Islet precursor cell (in vitro differentiated cells): ENCODE measurements around the gene OR9Q2.
"Not testable (repeated sequence)": the region's sequence is repeated elsewhere in the genome, so short reads cannot be mapped to it uniquely, and the experiment has no call there.

ENCODE experiments used
- DNase-seq: peaks from one replicate; pipeline ENCODE4 v3.0.0-alpha.2; 2018

Gene OR9Q2, protein sequence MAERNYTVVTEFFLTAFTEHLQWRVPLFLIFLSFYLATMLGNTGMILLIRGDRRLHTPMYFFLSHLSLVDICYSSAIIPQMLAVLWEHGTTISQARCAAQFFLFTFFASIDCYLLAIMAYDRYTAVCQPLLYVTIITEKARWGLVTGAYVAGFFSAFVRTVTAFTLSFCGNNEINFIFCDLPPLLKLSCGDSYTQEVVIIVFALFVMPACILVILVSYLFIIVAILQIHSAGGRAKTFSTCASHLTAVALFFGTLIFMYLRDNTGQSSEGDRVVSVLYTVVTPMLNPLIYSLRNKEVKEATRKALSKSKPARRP

DNA sequence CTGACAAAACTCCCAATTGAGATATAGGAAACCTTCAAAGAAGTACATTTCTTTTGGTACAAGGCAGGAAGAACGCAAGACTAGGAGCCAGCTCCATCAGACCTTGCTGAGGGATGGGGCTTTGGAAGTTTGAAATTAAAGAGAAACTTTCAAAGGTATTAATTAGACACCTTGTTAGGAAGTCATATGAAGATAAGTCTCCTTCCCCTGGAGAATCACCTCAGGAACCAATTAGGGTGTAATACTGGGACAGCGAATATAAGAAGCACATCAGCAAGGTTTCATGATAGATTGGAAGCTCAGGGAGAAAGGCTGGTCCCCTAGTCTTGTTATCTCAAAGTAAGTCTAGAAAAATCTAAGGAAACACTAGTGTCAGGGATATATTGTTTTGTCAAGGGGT lies at the start of gene OR9Q2:
Gene OR9Q2 (plus strand): TSS at position 301 of the 400 bp plus-strand sequence. CDS start 1,421 bp downstream, outside the sequence.
- DNase-seq = no peak

DNA sequence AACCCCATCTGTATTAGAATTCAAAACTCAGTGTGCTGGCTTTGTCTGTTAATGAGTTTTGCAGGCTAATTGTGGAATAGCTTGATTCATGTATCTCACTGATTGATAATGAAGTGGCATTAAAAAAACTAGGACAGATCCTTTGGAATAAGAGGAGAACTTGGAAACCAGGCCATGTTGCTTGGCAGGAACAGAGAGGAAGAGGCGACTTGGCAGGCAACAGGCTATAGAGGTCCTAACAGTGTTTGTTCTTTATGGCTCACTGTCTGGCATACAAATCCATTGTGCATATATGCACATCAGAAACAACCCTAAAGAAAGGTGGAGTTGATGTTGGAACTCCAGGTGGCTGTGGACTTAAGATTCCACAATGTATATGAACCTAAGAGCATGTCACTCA lies 46.1 kb upstream of the OR9Q2 start:
- DNase-seq = no peak

DNA sequence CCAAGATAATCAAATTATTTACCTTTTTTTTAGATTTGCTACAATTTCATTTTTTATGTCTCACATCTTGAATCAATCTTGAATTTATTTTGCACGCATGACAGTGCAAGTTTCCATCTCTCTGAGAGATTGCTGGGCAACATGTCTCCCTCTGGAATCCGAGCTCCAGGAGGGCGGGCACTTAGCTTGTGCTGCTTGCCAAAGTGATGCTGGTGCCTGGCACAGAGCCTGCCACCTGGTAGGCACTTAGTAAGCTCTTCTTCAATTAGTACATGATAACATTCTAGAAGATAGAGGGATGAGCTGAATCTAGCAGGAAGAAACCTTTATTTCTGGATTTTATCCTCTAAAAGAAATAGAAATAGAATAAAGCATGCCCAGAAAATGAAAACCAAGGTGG lies 36.1 kb upstream of the OR9Q2 start:
- no peak for DNase-seq

DNA sequence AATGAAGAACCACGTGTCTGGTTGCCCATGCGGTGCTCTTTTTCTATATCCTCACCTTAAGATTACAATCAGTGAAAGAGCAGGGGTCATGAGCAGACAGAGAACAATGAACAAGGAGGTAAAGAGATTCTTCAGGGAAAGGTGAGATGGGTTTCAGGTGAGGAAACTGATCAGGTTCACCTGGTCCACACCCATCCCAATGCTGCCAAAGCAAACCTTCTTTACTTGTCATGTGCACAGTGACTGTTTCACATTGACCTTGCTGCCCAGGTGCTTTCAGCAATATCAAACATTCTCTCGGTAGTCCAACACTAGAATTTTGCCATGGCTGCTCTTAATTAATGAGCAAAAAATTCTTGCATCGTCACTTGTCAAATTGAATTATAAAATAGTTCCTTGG lies 24.5 kb upstream of the OR9Q2 start:
- no peak for DNase-seq

DNA sequence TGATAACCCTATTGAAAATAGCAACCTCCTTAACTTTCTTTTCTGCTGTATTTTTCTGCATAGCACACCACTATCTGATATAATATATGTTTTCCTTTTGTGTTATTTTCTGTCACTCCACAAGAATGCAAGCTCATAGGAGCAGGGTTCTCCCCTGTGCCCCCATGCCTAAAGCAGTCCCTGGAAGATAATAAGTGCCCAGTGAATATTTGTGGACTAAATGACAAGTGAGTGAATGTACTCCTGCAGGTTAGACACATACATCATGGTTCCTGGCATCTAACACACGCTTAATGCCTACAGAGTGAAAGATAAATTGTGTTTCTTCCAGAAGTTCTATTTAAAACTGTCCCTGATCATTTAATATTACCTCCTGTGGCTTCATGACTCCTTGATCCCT lies 23.9 kb upstream of the OR9Q2 start:
- DNase-seq = no peak

DNA sequence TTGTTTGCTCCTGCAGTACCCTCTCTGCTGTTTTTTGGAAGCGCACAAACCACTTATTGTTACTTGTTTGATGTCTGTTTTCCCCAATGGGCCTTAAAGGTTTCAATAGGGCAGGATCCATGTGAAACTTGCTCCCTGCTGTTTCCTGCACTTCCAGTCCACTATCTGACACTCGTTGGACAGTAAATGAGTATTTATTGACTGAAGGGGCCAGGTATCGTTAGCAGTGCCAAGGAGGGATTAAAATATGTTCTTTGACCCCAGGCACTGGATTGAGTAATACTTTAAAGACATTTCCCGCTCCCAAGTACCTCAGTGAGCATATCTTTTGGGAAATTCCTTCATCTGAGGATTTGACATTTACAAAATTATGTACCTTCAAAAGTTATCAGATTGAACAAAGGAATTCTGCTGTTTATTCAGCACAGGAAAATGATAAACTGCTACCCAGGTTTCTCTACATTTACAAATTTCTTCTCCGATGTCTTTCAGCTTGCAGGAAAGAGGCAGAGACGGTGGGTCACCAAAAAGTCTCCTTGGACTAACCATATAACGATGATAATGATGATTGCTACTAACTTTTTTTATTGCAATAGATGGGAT lies 23.3 kb upstream of the OR9Q2 start:
- peak; percentile 57 for DNase-seq

DNA sequence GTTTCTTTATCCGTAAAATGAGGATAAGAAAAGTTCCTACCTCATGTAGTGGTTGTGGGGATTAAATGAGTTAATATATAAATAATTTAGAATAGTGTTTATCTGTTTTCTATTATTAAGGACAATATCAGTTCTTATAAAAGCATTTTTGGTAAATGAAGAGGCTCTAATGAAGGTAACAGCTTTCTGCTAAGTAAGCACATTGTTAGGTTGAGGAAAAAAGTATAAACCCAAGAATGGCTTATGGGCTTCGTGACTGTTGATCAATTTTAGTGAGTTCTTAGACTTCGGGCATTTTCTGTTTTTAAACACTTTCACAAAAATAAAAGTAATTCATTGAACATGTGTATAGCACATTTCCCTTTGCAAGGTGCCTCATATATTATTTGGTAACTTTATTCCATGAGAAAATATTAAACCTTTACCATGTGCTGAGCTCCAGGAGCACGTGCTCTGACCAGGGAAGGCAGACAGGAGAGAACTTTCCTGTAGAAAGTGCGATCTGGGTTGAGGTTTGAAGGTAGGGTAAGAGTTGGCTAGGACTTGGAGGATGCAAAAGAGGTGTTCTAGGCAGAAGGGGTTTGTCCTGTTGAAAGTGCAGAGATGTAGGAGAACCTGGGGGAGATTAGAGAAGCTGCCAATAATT lies 11.3 kb upstream of the OR9Q2 start:
- DNase-seq = no peak

DNA sequence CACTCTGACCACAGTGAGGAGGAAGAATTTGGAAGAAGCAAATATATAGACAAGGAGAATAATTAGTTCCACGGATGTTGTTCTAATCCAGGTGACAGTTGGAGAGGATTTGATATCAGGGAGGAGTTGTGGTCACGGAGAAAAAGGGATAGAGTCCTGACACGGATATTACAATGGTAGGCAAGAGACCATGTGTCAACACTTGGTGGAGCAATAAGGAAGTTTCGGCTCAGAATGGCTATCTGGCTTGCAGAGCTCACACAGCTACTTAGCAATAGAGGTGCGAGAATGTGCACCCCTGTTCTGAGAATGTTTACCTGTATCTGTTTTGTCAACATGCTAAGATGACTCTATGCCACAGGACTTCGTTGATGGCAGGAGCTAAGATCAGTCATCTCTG lies 10.4 kb upstream of the OR9Q2 start:
- no peak for DNase-seq

DNA sequence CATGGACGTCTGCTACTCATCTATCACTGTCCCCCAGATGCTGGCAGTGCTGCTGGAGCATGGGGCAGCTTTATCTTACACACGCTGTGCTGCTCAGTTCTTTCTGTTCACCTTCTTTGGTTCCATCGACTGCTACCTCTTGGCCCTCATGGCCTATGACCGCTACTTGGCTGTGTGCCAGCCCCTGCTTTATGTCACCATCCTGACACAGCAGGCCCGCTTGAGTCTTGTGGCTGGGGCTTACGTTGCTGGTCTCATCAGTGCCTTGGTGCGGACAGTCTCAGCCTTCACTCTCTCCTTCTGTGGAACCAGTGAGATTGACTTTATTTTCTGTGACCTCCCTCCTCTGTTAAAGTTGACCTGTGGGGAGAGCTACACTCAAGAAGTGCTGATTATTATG lies 9.2 kb upstream of the OR9Q2 start:
- DNase-seq = no peak

DNA sequence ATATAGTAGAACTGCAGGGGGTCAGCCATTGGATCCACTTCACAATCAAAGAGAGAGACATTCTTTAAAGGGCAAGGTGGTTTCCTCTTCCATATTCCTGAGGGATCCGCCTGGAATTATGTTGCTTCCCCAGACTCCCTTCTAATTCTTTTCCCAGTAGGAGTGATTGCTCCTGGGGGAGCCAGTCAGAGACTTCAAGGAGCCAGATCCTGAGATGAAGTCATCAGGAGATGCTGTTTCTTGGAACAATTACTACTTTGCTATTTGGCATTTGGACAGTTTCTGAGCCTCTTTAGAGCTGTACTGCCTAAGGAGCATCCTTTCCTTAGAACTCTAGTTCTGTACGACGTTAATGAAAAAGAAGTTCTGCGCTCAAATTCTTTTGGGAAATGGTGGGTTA lies 1.9 kb upstream of the OR9Q2 start:
- DNase-seq = no peak

DNA sequence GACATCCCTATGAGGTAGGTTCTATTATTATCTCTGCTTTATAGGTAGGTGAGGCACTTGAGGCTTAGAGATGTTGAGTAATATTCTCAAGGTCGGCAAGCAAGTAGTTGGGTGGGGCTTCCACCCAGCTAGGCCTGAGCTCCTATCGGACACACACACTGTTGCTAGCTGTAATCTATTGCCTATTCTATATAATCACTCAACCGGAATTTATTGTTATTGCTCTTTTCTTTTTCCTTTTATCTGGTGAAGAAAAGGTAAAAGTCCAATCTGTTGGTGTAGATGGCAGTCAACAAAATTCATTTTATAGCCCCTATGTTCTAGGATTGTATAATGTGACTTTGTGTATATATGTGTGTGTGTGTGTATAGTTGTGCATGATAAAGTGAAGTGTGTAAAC lies 3.4 kb downstream of the OR9Q2 start:
- no peak for DNase-seq

DNA sequence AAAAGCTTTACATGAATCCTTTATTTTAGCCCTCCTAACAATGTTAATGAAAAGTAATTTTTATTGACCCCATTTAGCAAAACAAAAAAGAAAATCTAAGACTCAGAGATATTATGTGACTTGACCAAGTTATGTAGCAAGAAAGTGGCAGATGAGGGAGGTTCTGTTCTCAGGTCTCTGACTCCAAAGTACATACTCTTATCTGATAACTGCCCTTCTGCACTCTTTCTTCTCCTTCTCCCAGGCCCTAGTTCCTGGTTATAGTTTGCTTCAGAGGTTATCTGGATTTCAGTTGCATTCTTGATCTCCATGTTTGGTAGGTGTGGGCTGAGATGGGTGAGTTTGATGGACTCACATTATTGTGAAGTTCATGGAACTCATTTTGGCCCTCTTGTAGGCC lies 4.5 kb downstream of the OR9Q2 start:
- no peak for DNase-seq

DNA sequence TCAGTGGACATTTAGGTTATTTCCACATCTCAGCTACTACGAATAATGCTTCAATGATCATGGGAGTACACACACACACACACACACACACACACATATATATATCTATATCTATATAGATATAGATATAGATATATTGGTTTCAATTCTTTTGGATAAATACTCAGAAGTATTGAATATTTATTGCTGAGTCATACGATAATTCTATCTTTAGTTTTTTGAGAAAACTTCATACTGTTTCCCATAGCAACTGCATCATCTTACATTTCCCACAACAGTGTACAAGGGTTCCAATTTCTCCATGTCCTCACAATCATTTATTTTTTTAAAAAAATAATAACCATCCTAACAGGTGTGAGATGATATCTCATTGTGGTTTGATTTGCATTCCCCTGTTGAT lies 7.1 kb downstream of the OR9Q2 start:
- no peak for DNase-seq

DNA sequence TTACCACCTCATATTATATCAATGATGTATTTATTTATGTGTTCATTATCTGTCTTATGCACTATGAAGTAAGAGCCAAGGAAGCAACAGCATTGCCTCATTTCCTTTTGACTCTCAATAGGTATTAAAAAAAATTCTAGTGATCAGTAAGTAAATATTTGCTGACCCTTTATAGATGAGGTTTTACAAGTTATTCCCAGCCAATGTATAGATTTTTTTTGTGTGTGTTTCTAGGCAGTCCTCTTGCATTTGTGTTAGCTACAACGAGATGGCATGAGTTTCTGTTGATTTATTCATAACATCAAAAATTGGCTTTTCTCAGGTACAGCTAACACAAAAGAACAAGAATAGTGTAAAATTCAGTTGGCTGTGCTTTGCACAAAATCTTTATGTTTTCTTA lies 10.4 kb downstream of the OR9Q2 start:
- no peak for DNase-seq

DNA sequence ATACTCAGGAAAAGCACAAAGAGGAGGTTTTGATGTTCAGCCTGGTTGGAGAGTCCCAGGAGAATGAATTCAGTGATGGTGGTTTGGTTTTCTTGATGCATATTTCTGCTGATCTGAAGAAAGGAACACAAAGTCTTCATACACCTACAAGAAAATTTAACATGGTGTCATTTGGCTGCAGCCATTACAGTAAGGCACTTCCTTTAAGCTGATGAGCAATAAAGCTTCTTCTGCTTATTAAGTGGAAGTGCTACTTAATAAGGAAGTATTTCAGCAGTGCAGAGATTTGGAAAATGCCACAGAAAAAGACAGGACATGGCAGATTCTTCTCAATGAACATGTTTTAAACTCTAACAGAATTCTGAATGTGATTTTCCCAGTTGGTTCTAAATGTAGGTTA lies 15.2 kb downstream of the OR9Q2 start, which contains the start of gene OR1S2:
Gene OR1S2 (minus strand): TSS at position 101 of the 400 bp plus-strand sequence. CDS start 0 bp downstream, at position 101.
- DNase-seq = no peak

DNA sequence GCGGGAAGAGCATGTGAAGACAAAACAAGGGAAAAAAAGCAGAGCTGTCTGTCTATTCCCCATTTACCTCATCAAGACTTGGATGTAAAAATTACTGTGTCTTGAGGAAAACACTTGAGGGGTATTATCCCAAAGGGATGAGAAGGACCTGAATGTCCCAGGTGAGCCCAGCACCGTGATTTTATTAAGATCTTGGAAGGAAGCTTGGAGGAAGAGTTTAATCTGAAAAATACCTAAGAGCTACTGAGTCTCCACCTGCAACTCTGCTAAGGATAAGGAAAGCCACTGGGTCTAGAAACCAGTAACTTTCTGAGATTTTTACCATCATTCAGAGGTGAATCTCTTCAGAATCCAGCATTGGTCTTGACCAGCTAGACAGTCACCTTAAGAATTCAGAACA lies 23.6 kb downstream of the OR9Q2 start, which contains the start of gene OR1S1:
Gene OR1S1 (plus strand): TSS at position 301 of the 400 bp plus-strand sequence.
- DNase-seq = not testable (repeated sequence)

DNA sequence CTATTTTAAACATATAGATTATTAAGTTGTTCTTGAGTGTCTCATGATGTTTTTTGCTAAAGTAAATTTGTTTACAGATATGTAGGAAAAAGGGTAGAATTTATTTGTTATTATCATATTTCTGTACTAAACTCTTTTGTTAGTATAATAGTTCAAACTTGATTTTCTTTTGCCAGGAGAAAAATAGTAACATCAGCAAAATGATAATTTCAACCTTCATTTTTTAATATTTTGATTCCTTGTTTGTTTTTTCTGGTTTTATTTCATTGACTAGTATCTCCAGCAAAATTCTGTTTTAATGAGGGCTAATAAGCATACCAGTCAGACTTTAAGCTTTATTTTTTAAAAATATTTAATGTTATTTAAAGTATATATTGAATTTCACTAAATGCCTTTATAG lies 27.6 kb downstream of the OR9Q2 start:
- DNase-seq = no peak

DNA sequence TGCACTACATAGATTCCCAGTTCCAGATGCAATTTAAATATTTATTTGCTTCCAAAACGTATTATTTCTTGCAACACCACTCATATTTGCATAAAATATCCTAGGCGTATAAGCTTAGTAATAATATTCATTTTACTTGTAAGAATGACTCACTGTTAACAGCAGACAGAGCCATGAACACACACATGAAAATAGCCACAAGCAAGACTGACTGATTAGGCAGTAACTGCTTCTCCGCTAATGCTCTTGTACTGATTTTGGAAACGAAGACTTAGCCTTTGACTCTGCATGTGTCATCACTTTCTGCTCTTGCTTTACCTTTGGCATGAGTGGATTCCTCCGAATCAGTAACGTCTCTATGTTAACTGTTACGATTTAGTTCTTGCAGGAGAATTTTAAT lies 33.9 kb downstream of the OR9Q2 start:
- DNase-seq = no peak

DNA sequence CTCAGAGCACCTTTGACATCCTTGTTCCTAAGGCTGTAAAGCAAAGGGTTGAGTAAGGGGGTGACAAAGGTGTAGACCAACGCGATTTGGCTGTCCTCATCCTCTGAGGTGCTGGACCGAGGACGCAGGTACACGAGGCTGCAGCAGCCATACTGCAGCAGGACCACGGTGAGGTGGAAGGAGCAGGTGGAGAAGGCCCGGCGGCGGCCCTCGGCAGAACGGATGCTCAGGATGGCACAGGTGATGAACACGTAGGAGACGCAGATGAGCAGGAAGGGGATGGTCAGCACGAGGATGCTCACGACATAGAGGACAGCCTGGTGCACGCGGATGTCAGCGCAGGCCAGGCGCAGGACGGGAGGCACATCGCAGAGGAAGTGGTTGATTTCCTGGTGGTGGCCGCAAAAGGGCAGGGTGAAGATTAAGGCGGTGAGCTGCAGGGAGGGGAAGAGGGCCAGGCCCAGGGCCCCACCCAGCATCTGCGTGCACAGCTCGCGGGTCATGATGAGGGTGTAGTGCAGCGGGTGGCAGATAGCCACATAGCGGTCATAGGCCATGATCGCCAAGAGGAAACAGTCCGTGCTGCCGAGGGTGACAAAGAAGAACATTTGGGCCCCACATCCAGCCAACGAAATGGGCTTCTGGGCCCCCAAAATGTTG lies 39.2 kb downstream of the OR9Q2 start:
- DNase-seq = no peak
